Thyroid gland (tissue), 4 donors: ENCODE measurements around the gene VCAN.

Experiments
- CTCF ChIP-seq, 6 experiments: fragments of 200-600 bp in 3 of 6; fragments of 450-650 bp in 3 of 6; sonication (generic) in 3 of 6; IDR thresholded peaks; one replicate each; pipeline ENCODE4 v1.5.1; 2016 to 2019; ENCODE audit warnings: antibody characterized with exemption in 6 of 6, mild to moderate bottlenecking in 2 of 6, inconsistent platforms in 1 of 6, moderate library complexity in 1 of 6
- POLR2A ChIP-seq, 2 donors: fragments of 450-650 bp; IDR thresholded peaks; one replicate each; pipeline ENCODE4 v1.6.1; 2017; ENCODE audit warnings: antibody characterized with exemption in 2 of 2, mild to moderate bottlenecking in 2 of 2, moderate library complexity in 1 of 2

- TF ChIP-seq POLR2A (IDR thresholded peaks at IDR 0.05) (no peak), CTCF (IDR thresholded peaks at IDR 0.05) (no peak)
Observed at GRCh38 chr5:83524345-83524744, 52.8 kb downstream of the VCAN start.
